Keratinocyte (primary cell): Measurements from ENCODE around the gene FILIP1. TPM values are rescaled to one million over a fixed set of nuclear protein-coding genes. Genes with fewer than 3 reads are reported as not detected.

Experiments
- DNase-seq: peaks from one replicate; pipeline ENCODE4 v3.0.0-alpha.2; 2011; ENCODE audit warnings: low read depth, missing footprints, low spot score
- FAIRE-seq: peaks from 2 replicates; lab custom pipeline; 2011; peaks lifted over from hg19 to GRCh38; lab: Jason Lieb, UNC
- H2AFZ ChIP-seq: 2 replicates; pipeline ENCODE4 v1.6.0; 2012; ENCODE audit warnings: low read length, control low read depth, inconsistent platforms; ENCODE audit not compliant: control insufficient read depth
- H3K27ac ChIP-seq: 2 replicates; pipeline ENCODE4 v1.5.1; 2011; ENCODE audit warnings: low read length; ENCODE audit not compliant: control insufficient read depth, insufficient read depth
- H3K27me3 ChIP-seq: 3 replicates; pipeline ENCODE4 v1.6.0; 2011; ENCODE audit warnings: low read length; ENCODE audit not compliant: control insufficient read depth, insufficient read depth; ENCODE audit errors: extremely low read depth
- H3K36me3 ChIP-seq, 2 experiments: 2 replicates in 1 of 2; 3 replicates in 1 of 2; pipeline ENCODE4 v1.5.1; 2011; ENCODE audit warnings: low read length in 2 of 2, mild to moderate bottlenecking in 1 of 2; ENCODE audit not compliant: control insufficient read depth in 2 of 2, insufficient read depth in 2 of 2; ENCODE audit errors: extremely low read depth in 1 of 2
- H3K4me1 ChIP-seq: 3 replicates; pipeline ENCODE4 v1.5.1; 2011; ENCODE audit warnings: low read length; ENCODE audit not compliant: control insufficient read depth, insufficient read depth; ENCODE audit errors: extremely low read depth
- H3K4me2 ChIP-seq: 3 replicates; pipeline ENCODE4 v1.6.0; 2011; ENCODE audit warnings: low read depth, low read length; ENCODE audit not compliant: control insufficient read depth, insufficient read depth; ENCODE audit errors: extremely low read depth
- H3K4me3 ChIP-seq, 3 experiments: fragments of 200-600 bp in 1 of 3; sonication (generic) in 1 of 3; 2 replicates in 2 of 3; 3 replicates in 1 of 3; pipeline ENCODE4 v1.5.1; 2011 to 2016; ENCODE audit warnings: low read length in 3 of 3, mild to moderate bottlenecking in 3 of 3, control low read depth in 2 of 3, inconsistent platforms in 1 of 3, low read depth in 1 of 3, mixed read lengths in 1 of 3, mixed run types in 1 of 3, moderate library complexity in 1 of 3; ENCODE audit not compliant: control insufficient read depth in 2 of 3, insufficient read depth in 2 of 3; ENCODE audit errors: extremely low read depth in 1 of 3
- H3K79me2 ChIP-seq: 2 replicates; pipeline ENCODE4 v1.6.0; 2012; ENCODE audit warnings: low read length; ENCODE audit not compliant: control insufficient read depth, insufficient read depth
- H3K9ac ChIP-seq: 3 replicates; pipeline ENCODE4 v1.6.0; 2011; ENCODE audit warnings: low read length; ENCODE audit not compliant: control insufficient read depth, insufficient read depth; ENCODE audit errors: extremely low read depth
- H3K9me1 ChIP-seq: 3 replicates; pipeline ENCODE4 v1.6.0; 2011; ENCODE audit warnings: low read length; ENCODE audit not compliant: control insufficient read depth, insufficient read depth; ENCODE audit errors: extremely low read depth
- H3K9me3 ChIP-seq: 2 replicates; pipeline ENCODE4 v1.5.1; 2012; ENCODE audit warnings: low read depth, low read length; ENCODE audit not compliant: control insufficient read depth
- H4K20me1 ChIP-seq: 3 replicates; pipeline ENCODE4 v1.6.0; 2011; ENCODE audit warnings: low read length; ENCODE audit not compliant: control insufficient read depth, insufficient read depth; ENCODE audit errors: extremely low read depth
- EZH2 ChIP-seq: IDR thresholded peaks from one replicate; pipeline ENCODE4 v1.6.1; 2012; ENCODE audit warnings: inconsistent platforms, mild to moderate bottlenecking, low read length, moderate library complexity
- dilution Hi-C: fragments of 300-500 bp; cut with MboI; formaldehyde crosslinking; loops from one replicate; pipeline ENCODE4 v1.7.0; 2020; ENCODE audit warnings: low sequenced_read_pairs; ENCODE audit not compliant: extremely low pct_ligation_motif_present
- polyA plus RNA-seq, 5 experiments: library from polyadenylated mRNA; depleted of rRNA in 3 of 5; stranded (reverse) in 3 of 5; stranded (forward) in 1 of 5; unstranded in 1 of 5; fragments of >200 nt; gene quantifications; 1 replicate in 1 of 5; 2 replicates in 3 of 5; 3 replicates in 1 of 5; pipeline versions ENCODE4 v1.2.1 to v1.2.3, GENCODE V29; 2011 to 2012; ENCODE audit warnings: missing spikeins in 2 of 5, low read depth in 1 of 5, low replicate concordance in 1 of 5
- TF ChIP-seq, protein P1 (sequence below), 3 experiments: IDR thresholded peaks in 1 of 3; conservative IDR thresholded peaks in 1 of 3; optimal IDR thresholded peaks in 1 of 3; 2 replicates in 2 of 3; 3 replicates in 1 of 3; pipeline versions ENCODE3 to v1.5.1; 2011; ENCODE audit warnings: low read length in 3 of 3, mild to moderate bottlenecking in 3 of 3, moderate library complexity in 2 of 3, control low read depth in 1 of 3, inconsistent platforms in 1 of 3; ENCODE audit not compliant: insufficient read depth in 2 of 3; ENCODE audit errors: extremely low read depth in 1 of 3

FILIP1 gene
- polyA plus RNA-seq, 1 donor (not counting 4 experiments of a cell fraction or from before 2014, with no cell fraction given): 0.01 TPM

DNA sequence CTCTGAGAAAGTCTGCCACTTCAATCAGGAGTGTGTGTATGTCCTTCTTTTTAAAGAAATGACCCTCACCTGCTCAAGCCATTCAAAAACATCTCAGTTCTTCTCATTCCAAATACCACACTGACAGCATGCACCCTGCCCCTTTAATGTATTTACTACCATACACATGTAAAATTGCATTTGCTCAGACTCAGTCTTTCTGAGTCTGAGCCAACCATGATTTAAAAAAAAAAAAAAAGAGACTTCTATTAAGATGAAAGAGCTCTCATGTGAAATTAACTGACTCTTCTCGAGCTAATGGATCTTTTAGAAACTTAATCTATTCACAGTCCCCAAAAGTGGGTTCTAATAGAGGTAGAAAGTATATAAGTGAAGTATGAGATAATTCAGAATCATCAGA lies 1.4 kb upstream of the FILIP1 start:
- H3K9me1 ChIP-seq: no peaks in the 10 kb centered on the region
- dilution Hi-C loops: no loop called here
- no peak overlapping the region for H2AFZ ChIP-seq
- H3K36me3 ChIP-seq: no peaks in the 10 kb centered on the region
- DNase-seq (no peak), FAIRE-seq (no peak)
- no peak for TF ChIP-seq EZH2
- TF ChIP-seq, protein P1, sequence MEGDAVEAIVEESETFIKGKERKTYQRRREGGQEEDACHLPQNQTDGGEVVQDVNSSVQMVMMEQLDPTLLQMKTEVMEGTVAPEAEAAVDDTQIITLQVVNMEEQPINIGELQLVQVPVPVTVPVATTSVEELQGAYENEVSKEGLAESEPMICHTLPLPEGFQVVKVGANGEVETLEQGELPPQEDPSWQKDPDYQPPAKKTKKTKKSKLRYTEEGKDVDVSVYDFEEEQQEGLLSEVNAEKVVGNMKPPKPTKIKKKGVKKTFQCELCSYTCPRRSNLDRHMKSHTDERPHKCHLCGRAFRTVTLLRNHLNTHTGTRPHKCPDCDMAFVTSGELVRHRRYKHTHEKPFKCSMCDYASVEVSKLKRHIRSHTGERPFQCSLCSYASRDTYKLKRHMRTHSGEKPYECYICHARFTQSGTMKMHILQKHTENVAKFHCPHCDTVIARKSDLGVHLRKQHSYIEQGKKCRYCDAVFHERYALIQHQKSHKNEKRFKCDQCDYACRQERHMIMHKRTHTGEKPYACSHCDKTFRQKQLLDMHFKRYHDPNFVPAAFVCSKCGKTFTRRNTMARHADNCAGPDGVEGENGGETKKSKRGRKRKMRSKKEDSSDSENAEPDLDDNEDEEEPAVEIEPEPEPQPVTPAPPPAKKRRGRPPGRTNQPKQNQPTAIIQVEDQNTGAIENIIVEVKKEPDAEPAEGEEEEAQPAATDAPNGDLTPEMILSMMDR (optimal IDR thresholded peaks at IDR 0.05 in 1 of 3, IDR thresholded peaks at IDR 0.05 in 1 of 3, conservative IDR thresholded peaks at IDR 0.05 in 1 of 3; ENCODE audit: extremely low read depth in 1 of 3, insufficient read depth in 2 of 3, low read length in 3 of 3): no peak
- H3K27me3 ChIP-seq: peaks cover 7% of the 10 kb centered on the region
- no peak overlapping the region for H3K9ac ChIP-seq
- no peaks in the 10 kb centered on the region for H3K4me1 ChIP-seq
- no peak overlapping the region for H3K27ac ChIP-seq
- no peak overlapping the region for H3K4me3 ChIP-seq
- H4K20me1 ChIP-seq: no peaks in the 10 kb centered on the region
- H3K4me2 ChIP-seq: no peak overlapping the region
- no peaks in the 10 kb centered on the region for H3K79me2 ChIP-seq
- no peaks in the 10 kb centered on the region for H3K9me3 ChIP-seq

- Histone ChIP-seq H3K4me2 (no peak overlapping the region), H3K4me3 (no peak overlapping the region), H4K20me1 (no peaks in the 10 kb centered on the region), H3K27ac (no peak overlapping the region), H3K79me2 (no peaks in the 10 kb centered on the region), H3K4me1 (no peaks in the 10 kb centered on the region), H3K36me3 (no peaks in the 10 kb centered on the region), H3K9me1 (no peaks in the 10 kb centered on the region), H2AFZ (no peak overlapping the region), H3K9me3 (no peaks in the 10 kb centered on the region), H3K27me3 (peaks cover 7% of the 10 kb centered on the region), H3K9ac (no peak overlapping the region)
- dilution Hi-C loops: no loop called here
- FAIRE-seq: no peak
- TF ChIP-seq, protein P1 (optimal IDR thresholded peaks at IDR 0.05 in 1 of 3, IDR thresholded peaks at IDR 0.05 in 1 of 3, conservative IDR thresholded peaks at IDR 0.05 in 1 of 3; ENCODE audit: extremely low read depth in 1 of 3, insufficient read depth in 2 of 3, low read length in 3 of 3): no peak
- TF ChIP-seq EZH2: no peak
- no peak for DNase-seq
Observed at GRCh38 chr6:75494290-75494689, 690 bp upstream of the FILIP1 start.
